ENCODE measurements around the gene TRAF1.

- TF ChIP-seq CTCF (IDR thresholded peaks at IDR 0.05) (no peak), POLR2A (IDR thresholded peaks at IDR 0.05) (no peak), EP300 (IDR thresholded peaks at IDR 0.05) (no peak)
Measured at GRCh38 chr9:120904978-120905301, 21.7 kb downstream of the TRAF1 start.

All from tibial nerve (tissue), 4 donors.